ENCODE results near the gene USP6NL. TPM values are rescaled to one million over a fixed set of nuclear protein-coding genes. Genes with fewer than 3 reads are reported as not detected.

The USP6NL gene
- polyA plus RNA-seq, 3 donors = 5.5 to 7.7 (median 6.7) TPM

DNA sequence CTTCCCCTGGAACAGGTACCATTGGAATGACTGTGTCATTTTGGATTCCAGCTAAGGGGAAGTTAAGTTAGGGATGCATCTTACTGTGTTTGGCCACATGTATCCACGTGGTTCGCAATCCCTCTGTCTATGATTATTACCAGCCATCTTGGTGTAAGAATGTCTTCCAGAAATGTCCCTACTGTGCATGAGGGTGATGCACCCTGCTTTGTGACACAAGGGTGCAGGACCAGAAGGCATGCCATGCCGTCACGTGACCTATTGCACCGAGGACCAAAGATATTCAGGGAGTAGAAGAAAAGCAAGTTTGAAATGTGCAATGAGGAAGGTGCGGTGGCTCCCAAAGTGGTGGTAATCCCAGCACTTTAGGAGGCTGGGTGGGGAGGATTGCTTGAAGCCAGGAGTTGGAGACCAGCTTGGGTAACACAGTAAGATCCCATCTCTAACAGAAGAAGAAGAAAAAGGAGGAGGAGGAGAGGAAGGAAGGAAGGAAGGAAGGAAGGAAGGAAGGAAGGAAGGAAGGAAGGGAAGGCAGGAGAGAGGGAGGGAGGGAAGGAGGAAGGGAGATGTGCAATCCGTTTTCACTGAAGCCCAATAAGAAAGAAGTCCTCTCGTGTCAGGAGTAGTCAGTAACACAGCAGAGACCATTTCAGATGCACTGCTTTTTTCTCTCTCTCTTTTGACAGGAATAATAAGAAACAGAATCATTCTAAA is 42.5 kb upstream of the USP6NL start:
- Histone ChIP-seq H3K36me3 (replicated peaks in 1 of 2; ENCODE audit: control insufficient read depth in 1 of 2, insufficient read depth in 2 of 2, low read length in 2 of 2) (no peaks in the 10 kb centered on the region), H3K4me1 (ENCODE audit: control insufficient read depth in 1 of 2, insufficient read depth in 2 of 2, low read length in 2 of 2) (no peaks in the 10 kb centered on the region), H3K27ac (ENCODE audit: low read depth in 1 of 2, low read length in 2 of 2) (no peak overlapping the region), H3K4me2 (replicated peaks; ENCODE audit: extremely low read depth, low read length, poor library complexity, severe bottlenecking) (no peak overlapping the region), H2AFZ (ENCODE audit: insufficient read depth, low read depth, low read length, poor library complexity, severe bottlenecking) (no peak overlapping the region), H4K20me1 (ENCODE audit: insufficient read depth, low read length) (no peaks in the 10 kb centered on the region), H3K4me3 (replicated peaks in 1 of 3; ENCODE audit: low read depth in 2 of 3, low read length in 3 of 3) (no peak overlapping the region), H3K27me3 (ENCODE audit: control insufficient read depth in 2 of 2, insufficient read depth in 2 of 2, low read length in 2 of 2) (no peaks in the 10 kb centered on the region), H3K9ac (ENCODE audit: insufficient read depth, low read length, poor library complexity, severe bottlenecking) (no peak overlapping the region), H3K79me2 (ENCODE audit: insufficient read depth, low read length) (no peaks in the 10 kb centered on the region), H3K9me3 (replicated peaks in 1 of 2; ENCODE audit: control insufficient read depth in 1 of 2, insufficient read depth in 1 of 2, low read length in 2 of 2) (no peaks in the 10 kb centered on the region)
- Mint-ChIP-seq H3K9me3 (peaks cover 0 to 3% (median 0%) of the 10 kb centered on the region in 7 donors), H3K4me1 (peaks cover 7% of the 10 kb centered on the region), H3K27me3 (ENCODE audit: low read depth in 3 of 3) (peaks cover 0 to 9% (median 4%) of the 10 kb centered on the region in 3 donors), H3K4me3 (no peak overlapping the region), H3K27ac (no peak overlapping the region), H3K36me3 (no peaks in the 10 kb centered on the region)
- intact Hi-C loops (cut with micrococcal nuclease) = no loop called here
- WGBS (ENCODE audit: insufficient coverage) = 100% methylated on average over 3 of the region's 8 CpGs
- DNase-seq = no peak
- TF ChIP-seq, protein P1, sequence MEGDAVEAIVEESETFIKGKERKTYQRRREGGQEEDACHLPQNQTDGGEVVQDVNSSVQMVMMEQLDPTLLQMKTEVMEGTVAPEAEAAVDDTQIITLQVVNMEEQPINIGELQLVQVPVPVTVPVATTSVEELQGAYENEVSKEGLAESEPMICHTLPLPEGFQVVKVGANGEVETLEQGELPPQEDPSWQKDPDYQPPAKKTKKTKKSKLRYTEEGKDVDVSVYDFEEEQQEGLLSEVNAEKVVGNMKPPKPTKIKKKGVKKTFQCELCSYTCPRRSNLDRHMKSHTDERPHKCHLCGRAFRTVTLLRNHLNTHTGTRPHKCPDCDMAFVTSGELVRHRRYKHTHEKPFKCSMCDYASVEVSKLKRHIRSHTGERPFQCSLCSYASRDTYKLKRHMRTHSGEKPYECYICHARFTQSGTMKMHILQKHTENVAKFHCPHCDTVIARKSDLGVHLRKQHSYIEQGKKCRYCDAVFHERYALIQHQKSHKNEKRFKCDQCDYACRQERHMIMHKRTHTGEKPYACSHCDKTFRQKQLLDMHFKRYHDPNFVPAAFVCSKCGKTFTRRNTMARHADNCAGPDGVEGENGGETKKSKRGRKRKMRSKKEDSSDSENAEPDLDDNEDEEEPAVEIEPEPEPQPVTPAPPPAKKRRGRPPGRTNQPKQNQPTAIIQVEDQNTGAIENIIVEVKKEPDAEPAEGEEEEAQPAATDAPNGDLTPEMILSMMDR (IDR thresholded peaks at IDR 0.05) = no peak

DNA sequence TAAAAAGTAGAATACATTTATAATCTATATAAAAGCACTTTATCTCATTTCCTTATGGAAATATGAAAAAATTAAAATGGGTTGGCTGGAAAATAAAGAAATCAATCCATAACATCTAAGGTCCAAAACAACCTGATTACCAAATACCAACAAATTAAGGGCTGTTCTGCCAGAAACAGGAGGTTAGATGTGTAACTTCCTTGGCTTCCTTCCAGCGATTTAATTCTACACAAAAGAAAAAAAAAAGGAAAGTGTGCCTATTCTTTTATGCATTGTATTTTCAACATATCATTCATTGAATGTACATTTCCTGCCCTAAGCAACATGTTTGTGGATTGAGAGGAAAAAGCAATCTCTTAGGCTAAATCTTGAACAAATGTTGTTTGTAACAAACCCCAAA is 36.2 kb upstream of the USP6NL start:
- DNase-seq = no peak
- Histone ChIP-seq H3K4me1 (ENCODE audit: control insufficient read depth in 1 of 2, insufficient read depth in 2 of 2, low read length in 2 of 2) (peaks cover 4 to 5% of the 10 kb centered on the region in 2 donors), H2AFZ (ENCODE audit: insufficient read depth, low read depth, low read length, poor library complexity, severe bottlenecking) (no peak overlapping the region), H3K36me3 (replicated peaks in 1 of 2; ENCODE audit: control insufficient read depth in 1 of 2, insufficient read depth in 2 of 2, low read length in 2 of 2) (no peaks in the 10 kb centered on the region), H3K79me2 (ENCODE audit: insufficient read depth, low read length) (no peaks in the 10 kb centered on the region), H3K9ac (ENCODE audit: insufficient read depth, low read length, poor library complexity, severe bottlenecking) (no peak overlapping the region), H3K27me3 (ENCODE audit: control insufficient read depth in 2 of 2, insufficient read depth in 2 of 2, low read length in 2 of 2) (no peaks in the 10 kb centered on the region), H4K20me1 (ENCODE audit: insufficient read depth, low read length) (no peaks in the 10 kb centered on the region), H3K4me3 (replicated peaks in 1 of 3; ENCODE audit: low read depth in 2 of 3, low read length in 3 of 3) (no peak overlapping the region), H3K27ac (ENCODE audit: low read depth in 1 of 2, low read length in 2 of 2) (no peak overlapping the region), H3K4me2 (replicated peaks; ENCODE audit: extremely low read depth, low read length, poor library complexity, severe bottlenecking) (no peak overlapping the region), H3K9me3 (replicated peaks in 1 of 2; ENCODE audit: control insufficient read depth in 1 of 2, insufficient read depth in 1 of 2, low read length in 2 of 2) (no peaks in the 10 kb centered on the region)
- H3K27me3 Mint-ChIP-seq (ENCODE audit: low read depth in 3 of 3) = peaks cover 4% of the 10 kb centered on the region in 3 donors
- no CpG with 5 or more reads among the region's 1 CpG for WGBS (ENCODE audit: insufficient coverage)
- TF ChIP-seq, protein P1 (IDR thresholded peaks at IDR 0.05) = no peak
- peaks cover 20% of the 10 kb centered on the region for H3K4me1 Mint-ChIP-seq
- H3K4me3 Mint-ChIP-seq = no peak overlapping the region
- H3K9me3 Mint-ChIP-seq = no peaks in the 10 kb centered on the region
- intact Hi-C loops (cut with micrococcal nuclease) = no loop called here
- H3K27ac Mint-ChIP-seq = no peak overlapping the region
- H3K36me3 Mint-ChIP-seq = no peaks in the 10 kb centered on the region

Measured in CD14-positive monocyte (primary cell).